GM04503 (cell line): ENCODE measurements around the gene METTL27.
"Not testable (repeated sequence)": the region's sequence is repeated elsewhere in the genome, so short reads cannot be mapped to it uniquely, and the experiment has no call there.

Experiments used
- DNase-seq: peaks from one replicate; pipeline ENCODE4 v3.0.0-alpha.2; 2012; ENCODE audit warnings: low read depth

METTL27 gene

DNA sequence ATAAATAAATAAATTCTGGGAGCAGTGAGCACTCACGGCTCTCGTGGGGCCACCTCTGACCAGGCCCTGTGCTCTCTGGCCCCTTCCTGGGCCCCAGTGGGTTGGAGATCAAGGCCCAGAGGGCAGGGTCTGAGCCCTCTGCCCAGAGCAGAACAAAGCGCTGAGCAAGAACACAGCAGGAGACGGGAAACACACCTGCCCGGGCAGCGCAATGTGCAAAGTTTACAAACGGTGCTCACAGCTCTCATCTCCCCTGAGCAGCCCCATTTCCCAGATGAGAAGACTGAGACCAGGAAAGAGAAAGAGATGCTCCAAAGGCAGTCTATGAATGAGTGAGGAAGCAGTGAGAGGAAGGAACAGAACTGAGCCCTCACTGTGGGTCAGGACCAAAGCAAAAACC, 3.0 kb downstream of the METTL27 start:
- no peak for DNase-seq

DNA sequence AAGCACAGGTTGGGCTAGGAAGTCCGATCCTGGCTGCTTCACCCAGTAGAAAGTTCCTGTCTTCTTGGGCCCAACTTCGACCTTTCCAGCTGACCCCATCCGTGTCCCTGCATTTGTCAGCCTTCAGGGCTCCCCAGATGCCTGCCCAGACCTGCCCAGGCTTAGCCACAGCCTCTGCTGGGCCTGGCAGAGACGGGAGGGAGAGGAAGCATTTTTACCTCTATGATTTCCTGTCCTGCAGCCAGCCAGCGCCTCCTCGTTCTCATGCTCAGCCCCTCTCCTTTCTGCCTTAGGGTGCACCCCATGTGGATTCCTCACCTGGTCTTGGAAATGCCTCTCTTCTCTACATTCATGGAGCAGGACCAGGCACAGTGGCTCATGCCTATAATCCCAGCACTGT, 3.7 kb downstream of the METTL27 start:
- no peak for DNase-seq

DNA sequence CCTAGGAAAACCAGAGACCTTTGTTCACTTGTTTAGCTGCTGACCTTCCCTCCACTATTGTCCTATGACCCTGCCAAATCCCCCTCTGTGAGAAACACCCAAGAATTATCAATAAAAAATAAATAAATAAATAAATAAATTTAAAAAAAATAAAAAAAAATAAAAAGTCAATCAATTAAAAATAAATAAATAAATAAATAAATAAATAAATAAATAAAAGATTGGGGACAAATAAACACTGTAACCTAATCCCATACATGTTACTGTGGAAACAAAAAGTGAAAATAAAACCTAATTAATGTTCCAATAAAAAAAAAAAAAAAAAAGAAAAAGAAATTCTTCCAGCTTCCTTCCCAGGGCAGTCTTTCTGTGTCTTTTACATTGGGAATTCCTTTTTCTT, 5.1 kb downstream of the METTL27 start:
- not testable (repeated sequence) for DNase-seq

- DNase-seq, result no peak
These were observed 7.6 kb downstream of the METTL27 start for GRCh38 chr7:73834626-73835191.

DNA sequence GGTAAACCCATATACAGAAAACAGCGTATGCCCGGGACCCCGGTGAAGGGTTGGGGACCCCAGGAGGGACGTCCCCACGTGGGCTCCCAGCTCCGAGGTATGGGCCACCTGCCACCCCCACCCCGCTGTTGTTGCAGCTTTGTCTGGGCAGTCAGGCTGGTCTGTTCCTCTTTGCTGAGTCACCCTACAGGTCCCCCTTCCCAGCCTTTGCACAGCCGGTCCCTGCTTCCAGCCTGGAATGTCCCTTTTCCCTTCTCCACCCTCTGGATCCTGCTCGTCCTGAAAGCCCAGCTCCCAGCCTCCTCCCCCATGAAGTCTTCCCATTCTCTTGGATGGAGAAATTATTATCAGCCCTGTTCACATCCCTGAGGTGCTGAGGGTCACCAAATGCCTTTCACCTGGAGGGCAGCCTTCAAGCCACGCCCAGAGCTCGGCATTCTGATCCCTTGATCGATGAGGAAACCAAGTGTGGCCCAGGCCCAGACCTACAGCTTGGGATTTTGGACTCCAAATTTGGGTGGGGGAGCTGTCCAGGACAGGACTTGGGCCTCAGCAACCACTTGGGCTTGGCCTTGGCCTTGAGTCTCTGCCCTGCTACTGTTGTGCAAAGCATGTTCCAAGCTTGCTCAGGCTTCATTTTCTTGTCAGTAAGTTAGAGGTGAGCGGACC, 8.9 kb downstream of the METTL27 start:
- DNase-seq, result no peak

DNA sequence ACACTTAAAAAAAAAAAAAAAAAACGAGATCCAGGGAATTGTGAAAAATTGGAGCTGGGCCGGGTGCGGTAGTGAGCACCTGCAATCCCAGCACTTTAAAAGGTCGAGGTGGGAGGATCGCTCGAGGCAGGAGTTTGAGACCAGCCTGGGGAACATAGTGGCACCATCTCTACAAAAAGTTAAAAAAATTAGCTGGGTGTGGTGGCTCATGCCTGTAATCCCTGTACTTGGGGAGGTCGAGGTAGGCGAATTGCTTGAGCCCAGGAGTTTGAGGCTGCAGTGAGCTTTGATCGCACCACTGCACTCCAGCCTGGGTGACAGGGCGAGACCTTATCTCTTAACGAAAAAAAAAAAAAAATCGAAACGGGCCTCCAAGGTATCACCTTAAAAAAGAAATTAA, 9.5 kb downstream of the METTL27 start:
- no peak for DNase-seq

- DNase-seq, result no peak
These were observed 10.3 kb downstream of the METTL27 start for GRCh38 chr7:73831834-73832651.

GRCh38 chr7:73831584-73831833, 10.8 kb downstream of the METTL27 start:
- DNase-seq, result no peak

DNA sequence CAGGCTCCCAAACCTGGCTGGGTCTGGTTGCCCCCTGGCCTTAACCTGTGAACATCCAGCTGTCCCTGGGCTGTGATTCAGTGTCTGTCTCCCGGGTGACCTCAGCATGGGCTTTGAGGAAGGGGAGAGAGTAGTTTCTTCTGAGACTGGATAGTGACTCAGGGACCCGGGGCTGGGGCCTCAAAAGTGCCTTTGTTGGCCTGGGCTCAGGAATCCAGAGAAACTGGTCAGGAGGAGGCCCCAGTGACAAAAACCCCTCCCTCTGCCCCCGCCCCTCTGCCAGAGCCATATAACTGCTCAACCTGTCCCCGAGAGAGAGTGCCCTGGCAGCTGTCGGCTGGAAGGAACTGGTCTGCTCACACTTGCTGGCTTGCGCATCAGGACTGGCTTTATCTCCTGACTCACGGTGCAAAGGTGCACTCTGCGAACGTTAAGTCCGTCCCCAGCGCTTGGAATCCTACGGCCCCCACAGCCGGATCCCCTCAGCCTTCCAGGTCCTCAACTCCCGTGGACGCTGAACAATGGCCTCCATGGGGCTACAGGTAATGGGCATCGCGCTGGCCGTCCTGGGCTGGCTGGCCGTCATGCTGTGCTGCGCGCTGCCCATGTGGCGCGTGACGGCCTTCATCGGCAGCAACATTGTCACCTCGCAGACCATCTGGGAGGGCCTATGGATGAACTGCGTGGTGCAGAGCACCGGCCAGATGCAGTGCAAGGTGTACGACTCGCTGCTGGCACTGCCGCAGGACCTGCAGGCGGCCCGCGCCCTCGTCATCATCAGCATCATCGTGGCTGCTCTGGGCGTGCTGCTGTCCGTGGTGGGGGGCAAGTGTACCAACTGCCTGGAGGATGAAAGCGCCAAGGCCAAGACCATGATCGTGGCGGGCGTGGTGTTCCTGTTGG, 11.4 kb downstream of the METTL27 start, which contains the start of gene CLDN4:
TSS of gene CLDN4 (plus strand) at position 316 of the 903 bp plus-strand sequence. CDS start at position 522, 206 bp downstream.
- no peak for DNase-seq

GRCh38 chr7:73829921-73830680, 12.2 kb downstream of the METTL27 start:
- no peak for DNase-seq

DNA sequence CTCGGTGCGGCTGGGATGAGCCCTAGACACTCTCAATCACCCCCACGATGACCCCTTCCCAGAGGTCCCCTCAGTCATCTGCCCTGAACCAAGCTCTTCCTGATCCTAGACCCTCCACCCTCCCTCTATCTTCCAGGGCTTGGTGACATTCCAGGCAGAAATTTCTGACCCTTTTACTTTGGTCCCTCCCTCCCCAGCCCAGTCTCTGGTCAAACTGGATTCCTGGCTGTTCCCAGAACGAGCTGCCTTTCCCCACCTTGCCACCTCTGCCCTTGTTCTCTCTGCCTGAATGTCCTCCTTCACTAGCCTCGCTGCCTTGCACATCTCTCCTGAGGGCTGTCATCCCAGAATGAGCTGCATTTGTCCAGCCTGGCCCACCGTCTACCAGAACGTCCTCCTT, 12.8 kb downstream of the METTL27 start:
- DNase-seq, result no peak

DNA sequence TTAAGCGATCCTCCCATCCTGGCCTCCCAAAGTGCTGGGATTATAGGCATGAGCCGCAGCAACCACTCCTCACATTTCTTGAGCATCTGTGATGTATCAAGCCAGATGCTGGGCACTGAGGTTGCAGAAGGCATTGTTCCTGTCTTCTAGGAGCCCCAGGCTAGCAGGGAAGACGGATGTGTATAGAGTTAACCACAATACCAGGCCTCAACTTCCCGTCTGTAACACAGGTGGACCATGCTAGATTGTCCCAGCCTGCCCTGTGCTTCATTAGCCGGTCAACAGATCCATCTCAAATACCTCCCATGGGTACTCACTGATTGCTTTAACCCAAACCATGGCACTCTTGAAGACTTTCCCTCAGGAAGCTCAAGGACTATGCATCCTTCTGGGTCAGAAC, 13.3 kb downstream of the METTL27 start:
- DNase-seq, result no peak

GRCh38 chr7:73828107-73828803, 14.1 kb downstream of the METTL27 start:
- no peak for DNase-seq

- no peak for DNase-seq
These were observed 14.7 kb downstream of the METTL27 start for GRCh38 chr7:73827567-73828106.

DNA sequence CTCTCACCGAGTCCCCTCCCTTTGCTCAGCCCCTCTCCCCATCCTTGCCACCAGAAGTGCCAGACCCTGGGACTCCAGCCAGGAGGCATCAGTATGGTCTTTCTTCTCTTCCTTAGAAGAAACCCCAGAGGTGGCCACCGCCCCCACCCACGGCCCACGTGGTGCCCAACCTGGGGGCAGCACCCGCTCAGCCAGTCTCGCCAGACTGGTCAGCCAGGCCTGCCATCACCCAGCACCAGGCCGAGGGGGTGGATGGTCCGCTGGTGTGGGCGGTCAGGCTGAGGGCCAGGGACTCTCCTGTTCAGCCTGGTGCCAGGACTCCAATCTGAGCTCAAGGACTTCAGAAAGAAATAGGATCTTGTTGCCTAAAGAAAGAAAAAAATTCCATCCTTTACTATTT, 17.3 kb downstream of the METTL27 start:
- no peak for DNase-seq

DNA sequence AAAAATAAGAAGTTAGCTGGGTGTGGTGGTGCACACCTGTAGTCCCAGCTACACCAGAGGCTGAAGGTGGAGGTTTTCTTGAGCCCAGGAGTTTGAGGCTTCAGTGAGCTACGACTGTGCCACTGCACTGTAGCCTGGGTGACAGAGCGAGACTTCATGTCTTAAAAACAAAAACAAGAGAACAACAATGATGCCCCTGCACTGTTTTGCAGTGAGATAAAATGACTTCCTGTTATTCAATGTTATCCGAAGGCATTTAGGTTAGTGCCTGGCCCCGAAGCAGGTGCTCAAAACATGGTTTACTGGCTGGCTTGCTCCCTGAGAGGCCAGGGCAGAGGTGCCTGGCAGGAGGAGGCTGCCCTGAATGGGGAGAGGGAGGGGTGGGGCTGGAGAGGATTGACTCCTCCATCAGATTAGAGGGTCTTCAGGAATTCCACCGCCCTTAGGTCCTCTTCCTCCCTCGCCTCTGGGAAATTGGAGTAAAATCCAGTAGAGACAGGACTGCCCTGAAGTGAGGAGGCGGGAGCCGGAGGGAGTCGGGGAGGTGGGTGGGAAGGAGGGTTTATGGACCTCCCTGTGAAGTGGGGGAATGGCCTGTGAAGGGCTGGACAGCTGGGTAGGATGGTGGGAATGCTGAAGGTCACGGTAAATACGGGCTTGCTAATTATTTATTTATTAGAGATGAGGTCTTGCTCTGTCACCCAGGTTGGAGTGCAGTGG, 18.3 kb downstream of the METTL27 start:
- no peak for DNase-seq

DNA sequence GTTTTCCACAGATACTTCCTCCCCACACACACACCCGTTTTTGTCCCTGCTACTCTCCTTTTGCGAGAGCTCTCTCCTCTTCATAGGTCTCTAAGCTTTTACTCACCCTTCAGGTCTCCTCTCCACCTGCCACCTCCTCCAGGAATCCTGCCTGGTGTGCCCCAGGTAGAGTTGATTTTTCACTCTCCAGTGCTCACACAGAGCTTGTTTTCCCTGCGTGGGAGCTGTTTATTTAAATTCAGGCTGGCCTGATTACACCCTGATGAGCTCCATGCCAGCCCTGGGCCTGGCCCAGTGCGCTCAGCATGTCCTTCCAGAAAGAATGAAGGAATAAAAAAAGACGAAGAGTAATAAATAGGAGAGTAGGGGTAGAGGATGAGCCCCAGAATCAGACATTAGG, 19.1 kb downstream of the METTL27 start:
- no peak for DNase-seq

- DNase-seq, result peak; percentile 98
These were observed 19.8 kb downstream of the METTL27 start for GRCh38 chr7:73822319-73823173.
